SK-N-MC (cell line): ENCODE measurements around the gene KIRREL1.

Experiments
- EZH2 ChIP-seq: fragments of 200-600 bp; sonication (generic); IDR thresholded peaks from one replicate; pipeline ENCODE4 v1.6.1; 2017; ENCODE audit warnings: antibody characterized with exemption
- POLR2AphosphoS5 ChIP-seq: IDR thresholded peaks from 2 replicates; pipeline ENCODE4 v1.6.1; 2012; ENCODE audit warnings: mild to moderate bottlenecking, low read depth, low read length, borderline replicate concordance

DNA sequence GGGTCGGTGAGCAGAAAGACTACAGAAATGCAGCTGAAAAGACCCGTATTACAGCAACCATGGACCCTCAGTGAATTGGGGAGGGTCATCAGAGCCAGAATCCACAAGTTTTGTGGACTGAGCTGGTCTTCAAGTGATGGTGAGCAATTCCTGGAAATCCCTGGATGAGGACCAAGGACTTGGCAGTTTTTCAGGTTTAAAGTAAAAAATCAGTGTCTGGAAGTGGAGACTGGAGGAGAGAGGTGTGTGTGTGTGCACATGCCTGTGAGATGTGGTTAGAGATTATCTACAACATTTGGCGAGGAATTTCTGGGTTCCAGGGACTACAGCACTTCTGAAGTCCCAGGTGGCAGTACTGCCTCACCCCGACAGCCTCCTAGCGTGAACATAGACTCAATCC lies 56.4 kb downstream of the KIRREL1 start:
- no peak for TF ChIP-seq POLR2AphosphoS5
- TF ChIP-seq EZH2: no peak
